Nephron (organoid): Measurements from ENCODE around the gene SLC27A5.

Source experiments
- H3K27ac Mint-ChIP-seq, 3 experiments: 2 replicates each; pipeline ENCODE4 v1.8.0; 2020; ENCODE audit warnings: mixed read lengths in 3 of 3, mild to moderate bottlenecking in 2 of 3, moderate library complexity in 1 of 3
- H3K27me3 Mint-ChIP-seq: 2 replicates; pipeline ENCODE4 v1.8.0; 2021; ENCODE audit warnings: low read depth, mild to moderate bottlenecking, moderate library complexity, mixed read lengths
- H3K36me3 Mint-ChIP-seq: 2 replicates; pipeline ENCODE4 v1.8.0; 2020; ENCODE audit warnings: low read depth, mixed read lengths
- H3K4me1 Mint-ChIP-seq: 2 replicates; pipeline ENCODE4 v1.8.0; 2020; ENCODE audit warnings: mixed read lengths
- H3K4me3 Mint-ChIP-seq, 3 experiments: 2 replicates each; pipeline ENCODE4 v1.8.0; 2020; ENCODE audit warnings: mild to moderate bottlenecking in 3 of 3, mixed read lengths in 3 of 3, moderate library complexity in 2 of 3
- H3K9me3 Mint-ChIP-seq: 2 replicates; pipeline ENCODE4 v1.8.0; 2020; ENCODE audit warnings: mixed read lengths
- CTCF ChIP-seq, 3 experiments: fragments of 200-600 bp; sonication (generic); IDR thresholded peaks; one replicate each; pipeline ENCODE4 v1.5.0; 2021; ENCODE audit warnings: antibody characterized with exemption in 3 of 3; ENCODE audit not compliant: unreplicated experiment in 3 of 3

The SLC27A5 gene

GRCh38 chr19:58558623-58559274 is 47.0 kb upstream of the SLC27A5 start:
- no peak for TF ChIP-seq CTCF (IDR thresholded peaks at IDR 0.05; ENCODE audit: unreplicated experiment in 3 of 3)
- peaks cover 4% of the 10 kb centered on the region for H3K27me3 Mint-ChIP-seq
- no peaks in the 10 kb centered on the region for H3K9me3 Mint-ChIP-seq
- H3K27ac Mint-ChIP-seq, result peak overlapping the region; percentile 100
- peak overlapping the region; percentile 96 to 98 (median 98) for H3K4me3 Mint-ChIP-seq
- peaks cover 35% of the 10 kb centered on the region for H3K4me1 Mint-ChIP-seq
- H3K36me3 Mint-ChIP-seq, result peaks cover 19% of the 10 kb centered on the region

- peak within 1 kb of the TSS; percentile 96 to 98 (median 98) for H3K4me3 Mint-ChIP-seq
- H3K27ac Mint-ChIP-seq, result peak within 1 kb of the TSS; percentile 100
- peaks cover 4% of the 10 kb centered on the region for H3K27me3 Mint-ChIP-seq
- H3K4me1 Mint-ChIP-seq, result peaks cover 39% of the 10 kb centered on the region
- H3K9me3 Mint-ChIP-seq, result no peaks in the 10 kb centered on the region
- TF ChIP-seq CTCF (IDR thresholded peaks at IDR 0.05; ENCODE audit: unreplicated experiment in 3 of 3), result no peak
- peaks cover 22% of the 10 kb centered on the region for H3K36me3 Mint-ChIP-seq
These were observed 46.4 kb upstream of the SLC27A5 start, which contains the start of gene UBE2M for GRCh38 chr19:58558066-58558622. TSS of gene UBE2M (minus strand) at chr19:58558611. CDS start at chr19:58558381, 230 bp downstream.

GRCh38 chr19:58557221-58558065 is 45.7 kb upstream of the SLC27A5 start:
- Mint-ChIP-seq H3K36me3 (peaks cover 28% of the 10 kb centered on the region), H3K27ac (peak overlapping the region; percentile 98 to 100 (median 100)), H3K4me3 (peak overlapping the region; percentile 91 to 98 (median 96)), H3K4me1 (peaks cover 44% of the 10 kb centered on the region), H3K27me3 (peaks cover 4% of the 10 kb centered on the region), H3K9me3 (no peaks in the 10 kb centered on the region)
- TF ChIP-seq CTCF (IDR thresholded peaks at IDR 0.05; ENCODE audit: unreplicated experiment in 3 of 3), result no peak

- Mint-ChIP-seq H3K36me3 (peaks cover 34% of the 10 kb centered on the region), H3K27ac (peak overlapping the region; percentile 98 to 100 (median 100)), H3K9me3 (no peaks in the 10 kb centered on the region), H3K4me3 (peak overlapping the region; percentile 91 to 98 (median 96)), H3K27me3 (peaks cover 4% of the 10 kb centered on the region), H3K4me1 (peaks cover 44% of the 10 kb centered on the region)
- no peak for TF ChIP-seq CTCF (IDR thresholded peaks at IDR 0.05; ENCODE audit: unreplicated experiment in 3 of 3)
These were observed 44.9 kb upstream of the SLC27A5 start for GRCh38 chr19:58556622-58557220.

GRCh38 chr19:58555920-58556621 is 44.3 kb upstream of the SLC27A5 start:
- Mint-ChIP-seq H3K9me3 (no peaks in the 10 kb centered on the region), H3K27me3 (peaks cover 4% of the 10 kb centered on the region), H3K4me1 (peaks cover 44% of the 10 kb centered on the region), H3K36me3 (peaks cover 35% of the 10 kb centered on the region), H3K27ac (peak overlapping the region; percentile 98 to 100 (median 100)), H3K4me3 (peak overlapping the region; percentile 91 to 98 (median 96))
- TF ChIP-seq CTCF (IDR thresholded peaks at IDR 0.05; ENCODE audit: unreplicated experiment in 3 of 3), result no peak
